ENCODE results near the gene PCARE. TPM values are rescaled to one million over a fixed set of nuclear protein-coding genes. Genes with fewer than 3 reads are reported as not detected.

The PCARE gene
- total and polyA plus RNA-seq, 2 experiments from 2014 or later, result not detected

- H3K4me2 ChIP-seq, result no peak overlapping the region
- DNase-seq (ENCODE audit: low spot score) (no peak), ATAC-seq (no peak)
- no peaks in the 10 kb centered on the region for H3K36me3 ChIP-seq (ENCODE audit: insufficient read depth)
- no peaks in the 10 kb centered on the region for H4K20me1 ChIP-seq (replicated peaks; ENCODE audit: insufficient read depth)
- Mint-ChIP-seq H3K27ac (no peak overlapping the region), H3K27me3 (ENCODE audit: insufficient read depth, low read depth, poor library complexity) (peaks cover 7% of the 10 kb centered on the region), H3K36me3 (ENCODE audit: low read depth) (no peaks in the 10 kb centered on the region), H3K4me3 (no peak overlapping the region), H3K4me1 (peaks cover 24% of the 10 kb centered on the region), H3K9me3 (no peaks in the 10 kb centered on the region)
- TF ChIP-seq STAT1 (IDR thresholded peaks at IDR 0.05; ENCODE audit: unreplicated experiment) (no peak), REST (IDR thresholded peaks at IDR 0.05; ENCODE audit: unreplicated experiment) (no peak), EZH2phosphoT487 (IDR thresholded peaks at IDR 0.05; ENCODE audit: unreplicated experiment) (no peak), ZNF114 (CRISPR knock-in tag; IDR thresholded peaks at IDR 0.05) (no peak), ZNF331 (CRISPR knock-in tag; IDR thresholded peaks at IDR 0.05; ENCODE audit: low read depth) (no peak), EZH2 (IDR thresholded peaks at IDR 0.05; ENCODE audit: low read depth, unreplicated experiment) (no peak), NANOG (IDR thresholded peaks at IDR 0.05; ENCODE audit: borderline replicate concordance) (no peak), CREB1 (CRISPR knock-in tag; IDR thresholded peaks at IDR 0.05; ENCODE audit: low read depth) (no peak), POLR2AphosphoS5 (IDR thresholded peaks at IDR 0.05; ENCODE audit: low read depth) (no peak), ZNF462 (CRISPR knock-in tag; IDR thresholded peaks at IDR 0.05) (no peak), JUNB (IDR thresholded peaks at IDR 0.05; ENCODE audit: unreplicated experiment) (no peak)
- TF ChIP-seq, protein P1, sequence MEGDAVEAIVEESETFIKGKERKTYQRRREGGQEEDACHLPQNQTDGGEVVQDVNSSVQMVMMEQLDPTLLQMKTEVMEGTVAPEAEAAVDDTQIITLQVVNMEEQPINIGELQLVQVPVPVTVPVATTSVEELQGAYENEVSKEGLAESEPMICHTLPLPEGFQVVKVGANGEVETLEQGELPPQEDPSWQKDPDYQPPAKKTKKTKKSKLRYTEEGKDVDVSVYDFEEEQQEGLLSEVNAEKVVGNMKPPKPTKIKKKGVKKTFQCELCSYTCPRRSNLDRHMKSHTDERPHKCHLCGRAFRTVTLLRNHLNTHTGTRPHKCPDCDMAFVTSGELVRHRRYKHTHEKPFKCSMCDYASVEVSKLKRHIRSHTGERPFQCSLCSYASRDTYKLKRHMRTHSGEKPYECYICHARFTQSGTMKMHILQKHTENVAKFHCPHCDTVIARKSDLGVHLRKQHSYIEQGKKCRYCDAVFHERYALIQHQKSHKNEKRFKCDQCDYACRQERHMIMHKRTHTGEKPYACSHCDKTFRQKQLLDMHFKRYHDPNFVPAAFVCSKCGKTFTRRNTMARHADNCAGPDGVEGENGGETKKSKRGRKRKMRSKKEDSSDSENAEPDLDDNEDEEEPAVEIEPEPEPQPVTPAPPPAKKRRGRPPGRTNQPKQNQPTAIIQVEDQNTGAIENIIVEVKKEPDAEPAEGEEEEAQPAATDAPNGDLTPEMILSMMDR (conservative IDR thresholded peaks at IDR 0.05; ENCODE audit: low read depth in 2 of 2), result no peak
- TF ChIP-seq, protein P2, sequence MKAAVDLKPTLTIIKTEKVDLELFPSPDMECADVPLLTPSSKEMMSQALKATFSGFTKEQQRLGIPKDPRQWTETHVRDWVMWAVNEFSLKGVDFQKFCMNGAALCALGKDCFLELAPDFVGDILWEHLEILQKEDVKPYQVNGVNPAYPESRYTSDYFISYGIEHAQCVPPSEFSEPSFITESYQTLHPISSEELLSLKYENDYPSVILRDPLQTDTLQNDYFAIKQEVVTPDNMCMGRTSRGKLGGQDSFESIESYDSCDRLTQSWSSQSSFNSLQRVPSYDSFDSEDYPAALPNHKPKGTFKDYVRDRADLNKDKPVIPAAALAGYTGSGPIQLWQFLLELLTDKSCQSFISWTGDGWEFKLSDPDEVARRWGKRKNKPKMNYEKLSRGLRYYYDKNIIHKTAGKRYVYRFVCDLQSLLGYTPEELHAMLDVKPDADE (IDR thresholded peaks at IDR 0.05), result no peak
- peaks cover 10% of the 10 kb centered on the region for H3K4me1 ChIP-seq (ENCODE audit: insufficient read depth)
- no peaks in the 10 kb centered on the region for H3K27me3 ChIP-seq (ENCODE audit: insufficient read depth)
- no peak overlapping the region for H3K4me3 ChIP-seq
- no peaks in the 10 kb centered on the region for H3F3A ChIP-seq (replicated peaks; ENCODE audit: low read depth)
- H2AFZ ChIP-seq, result no peak overlapping the region
- H3K79me2 ChIP-seq (replicated peaks; ENCODE audit: insufficient read depth), result no peaks in the 10 kb centered on the region
- no peak overlapping the region for H3K27ac ChIP-seq (ENCODE audit: low read depth)
- no peaks in the 10 kb centered on the region for H3K9me2 ChIP-seq (ENCODE audit: insufficient read depth)
These were observed 23.7 kb downstream of the PCARE start for GRCh38 chr2:29050591-29050990.
